ENCODE results near the gene PLEKHN1.

PLEKHN1 gene

DNA sequence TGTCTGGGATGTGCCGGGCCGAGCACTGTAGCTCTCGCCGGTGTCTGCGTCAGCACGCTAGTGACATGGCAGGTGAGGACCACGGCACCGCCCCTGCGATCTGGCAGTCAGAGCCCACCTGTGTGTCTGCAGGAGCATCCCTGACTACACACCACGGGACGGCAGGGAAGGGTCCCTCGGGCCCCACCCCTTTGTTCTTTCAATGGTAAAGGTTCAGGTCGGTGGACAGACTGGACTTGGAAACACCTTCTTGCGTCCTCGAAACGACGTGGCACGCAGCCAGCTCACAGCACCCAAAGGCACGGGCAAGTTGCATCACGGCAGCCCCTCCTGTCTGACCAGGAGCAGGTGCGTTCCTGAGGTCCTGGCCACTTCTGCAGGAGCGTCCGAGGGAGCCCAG is 46.3 kb upstream of the PLEKHN1 start:
- no peak for DNase-seq (ENCODE audit: low spot score)
- TF ChIP-seq, protein P1, sequence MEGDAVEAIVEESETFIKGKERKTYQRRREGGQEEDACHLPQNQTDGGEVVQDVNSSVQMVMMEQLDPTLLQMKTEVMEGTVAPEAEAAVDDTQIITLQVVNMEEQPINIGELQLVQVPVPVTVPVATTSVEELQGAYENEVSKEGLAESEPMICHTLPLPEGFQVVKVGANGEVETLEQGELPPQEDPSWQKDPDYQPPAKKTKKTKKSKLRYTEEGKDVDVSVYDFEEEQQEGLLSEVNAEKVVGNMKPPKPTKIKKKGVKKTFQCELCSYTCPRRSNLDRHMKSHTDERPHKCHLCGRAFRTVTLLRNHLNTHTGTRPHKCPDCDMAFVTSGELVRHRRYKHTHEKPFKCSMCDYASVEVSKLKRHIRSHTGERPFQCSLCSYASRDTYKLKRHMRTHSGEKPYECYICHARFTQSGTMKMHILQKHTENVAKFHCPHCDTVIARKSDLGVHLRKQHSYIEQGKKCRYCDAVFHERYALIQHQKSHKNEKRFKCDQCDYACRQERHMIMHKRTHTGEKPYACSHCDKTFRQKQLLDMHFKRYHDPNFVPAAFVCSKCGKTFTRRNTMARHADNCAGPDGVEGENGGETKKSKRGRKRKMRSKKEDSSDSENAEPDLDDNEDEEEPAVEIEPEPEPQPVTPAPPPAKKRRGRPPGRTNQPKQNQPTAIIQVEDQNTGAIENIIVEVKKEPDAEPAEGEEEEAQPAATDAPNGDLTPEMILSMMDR (IDR thresholded peaks at IDR 0.05; ENCODE audit: extremely low read depth, missing control alignments) = no peak

DNA sequence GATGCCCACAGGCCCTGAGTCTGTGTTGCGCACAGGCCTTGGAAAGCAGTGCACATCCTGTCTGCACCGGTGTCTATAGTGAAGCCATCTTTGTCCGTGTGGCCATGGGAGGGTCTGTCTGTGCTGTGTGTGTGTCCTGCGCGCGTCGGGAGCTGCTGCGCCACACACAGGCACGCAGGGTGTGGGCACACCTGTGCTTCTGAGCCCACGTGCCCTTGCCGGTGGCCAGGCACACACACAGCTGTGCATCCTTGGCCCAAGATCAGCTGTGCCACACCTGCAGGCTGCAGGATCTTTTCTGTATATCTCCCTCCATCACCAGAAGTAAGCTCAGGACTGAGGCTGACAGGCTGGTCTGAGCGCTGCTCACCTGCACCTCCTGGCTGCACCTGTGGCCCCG is 45.8 kb upstream of the PLEKHN1 start:
- no peak for DNase-seq (ENCODE audit: low spot score)
- TF ChIP-seq, protein P1 (IDR thresholded peaks at IDR 0.05; ENCODE audit: extremely low read depth, missing control alignments) = no peak

DNA sequence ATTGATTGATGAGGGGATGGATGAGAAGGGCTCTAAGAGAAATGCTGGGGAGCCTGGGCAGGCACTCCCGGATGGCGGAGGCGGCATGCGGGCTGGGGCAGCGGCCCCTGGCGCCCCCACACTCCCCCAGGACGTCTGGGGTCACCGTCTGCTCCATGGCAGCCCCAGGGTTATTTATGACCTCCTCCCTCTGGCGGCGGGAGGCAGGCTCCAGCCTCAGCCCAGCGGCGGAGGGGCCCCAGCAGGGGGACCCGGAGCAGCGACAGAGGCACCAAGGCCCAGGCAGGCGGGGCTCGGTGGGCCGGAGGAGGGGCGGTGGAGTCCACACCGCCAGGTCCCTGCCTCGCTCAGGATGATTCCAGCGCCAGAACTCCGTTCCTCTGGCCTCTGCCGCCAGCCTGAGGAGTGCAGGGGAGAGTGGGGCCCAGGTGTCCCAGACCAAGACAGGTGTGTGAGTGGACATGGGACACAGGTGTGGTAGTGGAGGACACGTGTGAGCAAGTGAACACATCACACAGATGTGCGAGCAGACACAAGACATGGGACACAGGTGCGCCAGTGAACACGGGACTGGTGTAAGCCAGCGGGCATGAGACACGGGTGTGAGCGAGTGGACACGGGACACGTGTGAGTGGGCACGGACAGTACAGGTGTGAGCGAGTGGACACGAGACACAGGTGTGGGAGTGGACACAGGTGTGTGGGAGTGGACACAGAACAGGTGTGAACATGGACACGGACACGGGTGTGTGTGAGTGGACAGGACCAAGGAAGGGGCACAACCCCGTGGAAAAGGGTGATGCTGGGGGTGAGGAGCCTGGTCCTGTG is 45.1 kb upstream of the PLEKHN1 start:
- DNase-seq (ENCODE audit: low spot score) = no peak
- TF ChIP-seq, protein P1 (IDR thresholded peaks at IDR 0.05; ENCODE audit: extremely low read depth, missing control alignments) = no peak

DNA sequence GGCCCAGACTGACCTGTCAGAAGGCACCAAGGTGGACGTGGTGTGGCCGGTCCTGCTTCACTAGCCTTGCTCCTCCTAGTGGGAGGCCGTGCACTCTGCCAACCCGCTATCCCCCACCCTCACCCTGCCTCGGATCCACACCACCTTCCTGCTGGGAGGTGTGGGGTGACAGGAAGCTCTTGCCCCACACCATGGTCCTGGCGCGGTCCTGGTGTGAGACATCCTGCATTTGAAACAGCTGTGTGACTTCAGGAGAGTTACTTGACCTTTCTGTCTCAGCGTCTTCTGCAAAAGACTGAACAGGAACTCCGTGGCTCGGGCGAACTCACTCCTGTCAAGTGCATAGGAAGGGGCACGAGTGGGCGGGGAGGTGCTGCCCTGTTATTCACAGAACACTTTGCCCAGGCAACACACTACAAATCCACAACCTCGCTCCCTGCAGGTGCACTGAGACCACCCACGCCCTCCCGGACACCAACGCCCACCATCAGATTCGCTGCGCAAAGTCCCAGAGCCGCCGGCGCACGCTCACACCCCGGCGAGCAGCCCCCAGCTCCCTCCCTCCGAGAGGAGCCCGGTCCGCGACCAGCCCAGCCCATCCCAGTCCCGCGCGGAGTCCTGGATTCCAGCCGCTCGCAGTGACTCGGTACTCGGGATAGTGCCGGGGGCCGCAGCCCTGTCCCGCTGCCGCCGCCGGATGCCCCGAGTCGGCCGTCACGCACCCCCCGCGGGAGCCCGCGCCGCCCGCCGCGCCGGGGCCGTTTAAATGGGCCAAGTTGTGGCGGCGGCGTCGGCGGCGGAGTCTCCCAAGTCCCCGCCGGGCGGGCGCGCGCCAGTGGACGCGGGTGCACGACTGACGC is 42.9 kb upstream of the PLEKHN1 start, which contains the start of gene SAMD11:
SAMD11 (plus strand) TSS at position 793 of the 860 bp plus-strand sequence. CDS start 509 bp downstream, outside the sequence.
- DNase-seq (ENCODE audit: low spot score) = no peak
- TF ChIP-seq, protein P1 (IDR thresholded peaks at IDR 0.05; ENCODE audit: extremely low read depth, missing control alignments) = no peak

DNA sequence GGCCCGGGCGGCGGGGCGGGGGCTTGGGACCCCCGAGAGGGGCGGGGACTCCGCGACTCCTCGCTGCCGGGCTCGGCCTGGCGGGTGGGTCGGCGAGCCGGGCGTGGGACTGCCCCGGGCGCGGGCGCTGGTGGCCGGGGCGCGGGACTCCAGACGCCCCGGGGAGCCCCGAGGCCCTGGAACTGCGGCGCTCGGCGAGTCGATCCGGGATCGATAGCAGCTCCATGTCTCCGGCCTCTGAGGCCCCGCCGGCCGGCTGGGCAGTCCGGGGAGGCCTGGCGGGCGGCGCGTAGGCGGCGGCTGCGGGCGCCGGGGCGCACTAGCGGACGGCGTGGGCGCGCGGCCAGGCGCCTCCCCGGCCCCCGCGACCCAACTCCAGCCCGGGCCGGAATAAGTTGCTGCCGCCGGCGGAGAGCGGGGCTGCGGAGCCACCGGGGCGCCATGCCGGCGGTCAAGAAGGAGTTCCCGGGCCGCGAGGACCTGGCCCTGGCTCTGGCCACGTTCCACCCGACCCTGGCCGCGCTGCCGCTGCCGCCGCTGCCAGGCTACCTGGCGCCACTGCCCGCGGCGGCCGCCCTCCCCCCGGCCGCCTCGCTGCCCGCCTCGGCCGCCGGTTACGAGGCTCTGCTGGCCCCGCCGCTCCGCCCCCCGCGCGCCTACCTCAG is 42.2 kb upstream of the PLEKHN1 start:
- no peak for DNase-seq (ENCODE audit: low spot score)
- TF ChIP-seq, protein P1 (IDR thresholded peaks at IDR 0.05; ENCODE audit: extremely low read depth, missing control alignments) = no peak

DNA sequence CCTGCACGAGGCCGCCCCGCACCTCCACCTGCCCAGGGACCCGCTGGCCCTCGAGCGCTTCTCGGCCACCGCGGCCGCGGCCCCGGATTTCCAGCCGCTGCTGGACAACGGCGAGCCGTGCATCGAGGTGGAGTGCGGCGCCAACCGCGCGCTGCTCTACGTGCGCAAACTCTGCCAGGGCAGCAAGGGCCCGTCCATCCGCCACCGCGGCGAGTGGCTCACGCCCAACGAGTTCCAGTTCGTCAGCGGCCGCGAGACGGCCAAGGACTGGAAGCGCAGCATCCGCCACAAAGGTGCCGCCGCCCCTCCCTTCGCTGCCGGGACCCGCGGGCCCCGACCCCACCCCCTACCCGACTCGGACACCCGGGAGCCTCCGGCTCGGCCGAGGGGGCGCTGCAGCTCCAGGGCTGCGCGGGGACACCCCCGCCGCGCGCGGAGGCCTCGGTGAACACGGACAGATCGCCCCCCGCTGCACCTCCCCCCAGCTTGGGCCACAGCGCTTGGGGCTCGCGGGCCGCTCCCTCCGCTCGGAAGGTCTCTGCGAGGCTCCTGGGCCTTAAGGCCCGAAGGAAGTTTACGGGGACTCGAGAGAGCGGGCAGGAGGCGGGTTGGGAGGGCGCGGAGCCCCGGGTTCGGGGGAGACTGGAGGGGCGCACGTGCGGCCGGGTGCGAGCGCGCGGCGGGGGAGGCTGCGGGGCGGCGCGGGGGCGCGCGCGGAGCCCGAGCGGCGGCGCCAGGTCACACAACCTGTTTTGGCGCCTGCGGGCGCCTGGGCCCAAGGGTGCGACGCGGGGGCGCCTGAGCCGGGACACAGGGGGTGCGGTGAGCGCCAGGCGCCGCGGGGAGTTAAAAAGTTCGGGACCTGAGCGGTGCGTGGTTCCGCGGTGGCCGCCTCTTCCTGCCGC is 41.4 kb upstream of the PLEKHN1 start:
- DNase-seq (ENCODE audit: low spot score) = no peak
- TF ChIP-seq, protein P1 (IDR thresholded peaks at IDR 0.05; ENCODE audit: extremely low read depth, missing control alignments) = no peak
